ENCODE data around the gene SEPTIN6.

GRCh38 chrX:119692191-119693039, 553 bp downstream of the SEPTIN6 start:
- TF ChIP-seq POLR2A (IDR thresholded peaks at IDR 0.05) (no peak), CTCF (IDR thresholded peaks at IDR 0.05) (no peak)

All from lower leg skin (tissue), 3 donors.